SJCRH30 (cell line): ENCODE results near the gene COMT. TPM values are rescaled to one million over a fixed set of nuclear protein-coding genes. Genes with fewer than 3 reads are reported as not detected.
"Not testable (repeated sequence)": the region's sequence is repeated elsewhere in the genome, so short reads cannot be mapped to it uniquely, and the experiment has no call there.

ENCODE experiments used
- DNase-seq, 2 experiments: peaks; one replicate each; pipeline ENCODE4 v3.0.0-alpha.2; 2015 to 2020
- H3K27ac ChIP-seq: fragments of 250-450 bp; sonication (Bioruptor Pico); 2 replicates; pipeline ENCODE4 v1.5.1; 2020; ENCODE audit warnings: mild to moderate bottlenecking, moderate library complexity
- H3K27me3 ChIP-seq: fragments of 250-450 bp; sonication (Bioruptor Pico); 2 replicates; pipeline ENCODE4 v1.5.1; 2020; ENCODE audit warnings: mild to moderate bottlenecking, moderate library complexity
- H3K36me3 ChIP-seq: fragments of 250-450 bp; sonication (Bioruptor Pico); 2 replicates; pipeline ENCODE4 v1.5.1; 2020; ENCODE audit warnings: mild to moderate bottlenecking, moderate library complexity
- H3K4me1 ChIP-seq: fragments of 250-450 bp; sonication (Bioruptor Pico); 2 replicates; pipeline ENCODE4 v1.5.1; 2020; ENCODE audit warnings: mild to moderate bottlenecking, moderate library complexity
- H3K4me3 ChIP-seq: fragments of 250-450 bp; sonication (Bioruptor Pico); 2 replicates; pipeline ENCODE4 v1.5.1; 2020; ENCODE audit warnings: mild to moderate bottlenecking, moderate library complexity
- H3K9me3 ChIP-seq: fragments of 250-450 bp; sonication (Bioruptor Pico); replicated peaks from 2 replicates; pipeline ENCODE4 v1.5.1; 2020; ENCODE audit warnings: mild to moderate bottlenecking, moderate library complexity
- total RNA-seq: library from RNA; depleted of rRNA; stranded (reverse); fragments of >200 nt; shearing (Covaris generic); gene quantifications from 2 replicates; pipeline ENCODE4 v1.2.3, GENCODE V29; 2014

The COMT gene
- total RNA-seq, 1 experiment from 2014 or later, result 69.2 TPM

DNA sequence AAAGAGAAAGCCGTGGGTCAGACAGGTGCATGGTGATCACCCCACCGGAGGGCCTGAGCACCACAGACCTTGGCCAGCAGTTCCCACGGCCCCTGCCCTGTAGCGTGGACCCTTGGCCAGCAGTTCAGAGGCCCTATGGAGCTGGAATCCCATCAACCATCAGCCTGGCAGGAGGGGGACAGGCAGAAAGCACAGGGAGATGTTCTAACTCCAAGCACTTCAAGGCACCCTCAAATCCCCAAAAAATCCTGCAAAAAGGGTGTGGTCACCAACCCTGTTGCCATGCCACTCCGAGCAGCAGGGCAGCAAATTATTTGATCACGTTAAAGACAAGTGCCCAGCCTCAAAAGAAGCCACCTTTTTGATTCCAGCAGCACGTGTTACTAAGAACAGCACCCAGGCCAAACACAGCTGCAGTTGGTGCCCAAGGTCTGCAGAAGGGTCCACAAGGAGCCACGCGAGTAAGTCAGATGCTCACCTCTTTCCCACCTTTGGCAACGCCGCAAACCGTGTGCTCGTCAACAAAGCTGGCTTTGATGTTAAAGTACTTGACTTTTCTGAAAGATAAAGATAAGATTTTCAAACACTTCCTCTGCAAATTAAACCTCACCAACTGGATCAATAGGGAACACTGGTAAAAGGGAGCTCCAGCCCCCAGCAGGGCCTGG is 26.2 kb upstream of the COMT start:
- Histone ChIP-seq H3K27me3 (no peaks in the 10 kb centered on the region), H3K4me1 (peaks cover 12% of the 10 kb centered on the region), H3K4me3 (no peak overlapping the region), H3K36me3 (peaks cover 26% of the 10 kb centered on the region), H3K9me3 (peaks cover 4% of the 10 kb centered on the region; the same call in 1 of the 2 replicates), H3K27ac (no peak overlapping the region)
- DNase-seq, result no peak

- no peak for DNase-seq
- H3K27me3 ChIP-seq, result no peaks in the 10 kb centered on the region
- peaks cover 4% of the 10 kb centered on the region; the same call in 1 of the 2 replicates for H3K9me3 ChIP-seq
- H3K27ac ChIP-seq, result no peak overlapping the region
- H3K4me1 ChIP-seq, result peaks cover 12% of the 10 kb centered on the region
- peaks cover 26% of the 10 kb centered on the region for H3K36me3 ChIP-seq
- no peak overlapping the region for H3K4me3 ChIP-seq
These were observed 25.6 kb upstream of the COMT start for GRCh38 chr22:19916006-19916405.

DNA sequence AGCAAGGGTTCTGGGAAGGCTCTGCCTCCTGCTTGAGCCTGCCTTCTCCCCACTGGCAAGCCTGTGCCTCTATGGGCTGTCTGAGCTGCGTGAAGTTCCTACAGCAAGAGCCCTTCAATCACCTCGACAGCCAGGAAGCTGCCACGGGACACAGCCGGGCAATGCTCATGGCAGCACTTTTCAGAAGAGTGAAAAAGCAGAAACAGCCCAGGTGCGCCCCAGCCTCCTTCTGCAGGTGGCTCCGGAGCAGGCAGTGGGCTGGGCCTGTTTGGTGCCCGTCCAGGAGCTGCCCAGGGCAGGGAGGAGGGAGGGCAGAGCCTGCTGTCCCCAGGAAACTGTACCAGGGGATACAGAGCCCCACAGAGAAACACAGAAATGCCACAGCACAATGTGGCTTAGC is 24.6 kb upstream of the COMT start:
- no peak overlapping the region for H3K27ac ChIP-seq
- no peak for DNase-seq
- peaks cover 26% of the 10 kb centered on the region for H3K36me3 ChIP-seq
- peaks cover 6% of the 10 kb centered on the region for H3K4me1 ChIP-seq
- peaks cover 4% of the 10 kb centered on the region; the same call in 1 of the 2 replicates for H3K9me3 ChIP-seq
- H3K4me3 ChIP-seq, result no peak overlapping the region
- no peaks in the 10 kb centered on the region for H3K27me3 ChIP-seq

DNA sequence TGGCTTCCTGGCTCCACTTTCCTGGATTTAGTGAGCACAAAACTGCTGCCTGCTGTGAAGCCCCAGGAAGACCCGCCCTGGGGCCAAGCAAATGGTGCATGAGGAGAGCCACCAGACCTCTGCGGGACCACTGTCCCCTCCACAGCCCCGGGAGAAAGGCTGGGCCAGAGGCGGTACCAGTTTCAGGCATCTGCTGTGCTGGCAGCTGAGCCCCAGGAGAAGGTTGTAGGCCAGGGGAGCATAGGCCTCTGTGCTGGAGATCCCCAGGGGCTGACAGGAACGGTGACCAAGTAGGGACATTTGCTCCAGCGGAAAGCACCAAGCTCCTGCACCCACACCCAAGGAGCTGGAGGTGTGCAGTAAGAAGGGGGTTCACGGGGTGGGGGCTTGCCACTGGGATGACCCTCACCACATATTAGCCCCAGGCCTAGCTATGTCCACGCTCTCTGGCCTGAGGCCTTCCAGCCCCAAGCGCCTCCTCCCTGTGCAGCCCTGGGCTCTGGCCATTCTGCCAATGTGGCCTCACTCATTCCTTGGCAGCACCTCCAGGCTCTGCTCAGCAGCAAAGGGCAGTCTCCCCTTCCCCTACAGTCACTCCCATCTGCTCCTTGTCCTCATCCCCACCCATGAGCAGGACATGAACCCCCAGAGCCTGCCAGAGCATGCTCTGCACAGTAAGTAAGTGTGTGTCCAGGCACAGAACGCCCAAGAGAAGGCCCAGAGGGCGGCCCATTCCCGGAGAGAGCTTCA is 24.0 kb upstream of the COMT start:
- H3K4me1 ChIP-seq, result peaks cover 2% of the 10 kb centered on the region; the same call in 1 of the 2 replicates
- DNase-seq, result no peak
- no peaks in the 10 kb centered on the region for H3K27me3 ChIP-seq
- no peak overlapping the region for H3K27ac ChIP-seq
- H3K36me3 ChIP-seq, result peaks cover 26% of the 10 kb centered on the region
- H3K9me3 ChIP-seq, result peaks cover 4% of the 10 kb centered on the region; the same call in 1 of the 2 replicates
- no peak overlapping the region for H3K4me3 ChIP-seq

- H3K4me3 ChIP-seq, result no peak overlapping the region
- H3K36me3 ChIP-seq, result peaks cover 20% of the 10 kb centered on the region
- H3K9me3 ChIP-seq, result peaks cover 3% of the 10 kb centered on the region; the same call in 1 of the 2 replicates
- no peak for DNase-seq
- H3K4me1 ChIP-seq, result no peaks in the 10 kb centered on the region
- H3K27ac ChIP-seq, result no peak overlapping the region
- H3K27me3 ChIP-seq, result no peaks in the 10 kb centered on the region
These were observed 23.1 kb upstream of the COMT start for GRCh38 chr22:19918332-19919106.

GRCh38 chr22:19919701-19920363 is 21.7 kb upstream of the COMT start:
- peaks cover 7% of the 10 kb centered on the region for H3K36me3 ChIP-seq
- no peaks in the 10 kb centered on the region for H3K27me3 ChIP-seq
- DNase-seq, result no peak
- H3K4me1 ChIP-seq, result no peaks in the 10 kb centered on the region
- no peak overlapping the region for H3K27ac ChIP-seq
- no peaks in the 10 kb centered on the region for H3K9me3 ChIP-seq
- H3K4me3 ChIP-seq, result no peak overlapping the region

DNA sequence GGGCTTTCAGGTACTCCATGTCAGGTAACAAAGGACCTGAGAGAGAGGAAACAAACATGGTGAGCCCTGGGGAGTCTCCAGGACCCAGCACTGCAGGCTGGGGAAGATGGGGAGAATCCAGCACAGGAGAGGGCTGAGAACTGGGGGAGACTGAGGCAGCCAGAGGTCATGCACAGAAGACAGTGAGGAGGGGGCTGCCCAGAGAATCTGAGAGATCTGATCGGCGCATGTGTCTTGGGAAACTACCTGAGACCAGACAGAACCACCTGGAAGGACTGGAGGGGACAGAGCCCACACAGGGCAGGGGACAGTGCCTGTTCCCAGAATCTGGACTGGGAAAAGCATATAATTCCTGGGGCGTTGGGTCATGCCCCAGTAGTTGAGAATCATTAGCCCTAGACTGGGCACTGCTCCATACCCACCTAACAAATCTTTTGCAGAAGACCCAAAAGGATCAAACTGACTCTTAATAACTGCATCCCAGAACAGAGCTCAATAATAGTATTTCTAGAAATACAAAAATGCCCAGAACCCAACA is 20.0 kb upstream of the COMT start:
- Histone ChIP-seq H3K27me3 (no peaks in the 10 kb centered on the region), H3K4me3 (no peak overlapping the region), H3K27ac (no peak overlapping the region), H3K36me3 (no peaks in the 10 kb centered on the region), H3K9me3 (no peaks in the 10 kb centered on the region), H3K4me1 (no peaks in the 10 kb centered on the region)
- DNase-seq, result no peak

DNA sequence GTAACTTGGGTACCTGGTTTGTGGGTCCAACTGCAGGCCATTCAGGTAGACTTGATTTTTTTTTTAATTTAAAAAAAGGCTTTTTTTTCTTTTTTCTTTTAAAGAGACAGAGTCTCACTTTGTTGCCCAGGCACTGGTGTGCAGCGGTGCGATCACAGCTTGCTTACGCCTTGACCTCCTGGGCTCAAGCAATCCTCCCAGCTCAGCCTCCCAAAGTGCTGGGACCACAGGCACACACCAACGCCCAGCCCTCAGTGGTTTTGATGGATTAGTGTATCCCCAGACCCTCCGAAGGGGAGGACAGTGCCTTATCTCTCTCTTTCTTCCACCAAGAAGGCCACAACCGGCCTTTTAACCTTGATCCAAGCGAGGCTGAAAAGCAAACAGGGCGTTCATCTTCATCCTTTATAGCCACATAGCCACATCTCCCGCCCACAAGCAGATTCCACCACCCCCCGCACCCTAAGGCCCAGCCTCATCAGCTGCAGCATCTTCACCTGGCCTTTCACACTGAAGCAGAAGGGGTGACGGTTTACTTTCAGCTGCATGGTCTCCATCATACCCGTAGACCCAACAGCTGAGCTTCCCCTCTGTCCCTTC is 17.6 kb upstream of the COMT start:
- DNase-seq, result no peak
- Histone ChIP-seq H3K4me1 (no peaks in the 10 kb centered on the region), H3K27ac (no peak overlapping the region), H3K36me3 (no peaks in the 10 kb centered on the region), H3K9me3 (no peaks in the 10 kb centered on the region), H3K4me3 (no peak overlapping the region), H3K27me3 (no peaks in the 10 kb centered on the region)

DNA sequence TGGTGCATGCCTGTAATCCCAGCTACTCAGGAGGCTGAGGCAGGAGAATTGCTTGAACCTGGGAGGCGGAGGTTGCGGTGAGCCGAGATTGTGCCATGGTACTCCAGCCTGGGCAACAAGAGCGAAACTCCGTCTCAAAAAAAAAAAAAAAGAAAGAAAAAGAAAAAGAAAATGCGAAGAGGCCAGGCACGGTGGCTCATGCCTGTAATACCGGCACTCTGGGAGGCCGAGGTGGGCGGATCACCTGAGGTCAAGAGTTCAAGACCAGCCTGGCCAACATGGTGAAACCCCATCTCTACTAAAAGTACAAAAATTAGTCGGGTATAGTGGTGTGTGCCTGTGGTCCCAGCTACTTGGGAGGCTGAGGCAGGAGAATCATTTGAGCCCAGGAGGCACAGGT is 15.5 kb upstream of the COMT start:
- DNase-seq, H3K27me3 ChIP-seq, H3K9me3 ChIP-seq, H3K36me3 ChIP-seq, H3K27ac ChIP-seq, H3K4me3 ChIP-seq, H3K4me1 ChIP-seq: not testable (repeated sequence)

- H3K36me3 ChIP-seq, result no peaks in the 10 kb centered on the region
- no peak overlapping the region for H3K27ac ChIP-seq
- no peaks in the 10 kb centered on the region for H3K27me3 ChIP-seq
- no peak overlapping the region for H3K4me3 ChIP-seq
- no peaks in the 10 kb centered on the region for H3K9me3 ChIP-seq
- no peaks in the 10 kb centered on the region for H3K4me1 ChIP-seq
- DNase-seq, result no peak
These were observed 13.9 kb upstream of the COMT start for GRCh38 chr22:19927696-19928095.

- DNase-seq, result no peak
- no peaks in the 10 kb centered on the region for H3K4me1 ChIP-seq
- no peak overlapping the region for H3K4me3 ChIP-seq
- H3K27ac ChIP-seq, result no peak overlapping the region
- H3K36me3 ChIP-seq, result no peaks in the 10 kb centered on the region
- H3K27me3 ChIP-seq, result no peaks in the 10 kb centered on the region
- no peaks in the 10 kb centered on the region for H3K9me3 ChIP-seq
These were observed 13.4 kb upstream of the COMT start for GRCh38 chr22:19928207-19928606.

DNA sequence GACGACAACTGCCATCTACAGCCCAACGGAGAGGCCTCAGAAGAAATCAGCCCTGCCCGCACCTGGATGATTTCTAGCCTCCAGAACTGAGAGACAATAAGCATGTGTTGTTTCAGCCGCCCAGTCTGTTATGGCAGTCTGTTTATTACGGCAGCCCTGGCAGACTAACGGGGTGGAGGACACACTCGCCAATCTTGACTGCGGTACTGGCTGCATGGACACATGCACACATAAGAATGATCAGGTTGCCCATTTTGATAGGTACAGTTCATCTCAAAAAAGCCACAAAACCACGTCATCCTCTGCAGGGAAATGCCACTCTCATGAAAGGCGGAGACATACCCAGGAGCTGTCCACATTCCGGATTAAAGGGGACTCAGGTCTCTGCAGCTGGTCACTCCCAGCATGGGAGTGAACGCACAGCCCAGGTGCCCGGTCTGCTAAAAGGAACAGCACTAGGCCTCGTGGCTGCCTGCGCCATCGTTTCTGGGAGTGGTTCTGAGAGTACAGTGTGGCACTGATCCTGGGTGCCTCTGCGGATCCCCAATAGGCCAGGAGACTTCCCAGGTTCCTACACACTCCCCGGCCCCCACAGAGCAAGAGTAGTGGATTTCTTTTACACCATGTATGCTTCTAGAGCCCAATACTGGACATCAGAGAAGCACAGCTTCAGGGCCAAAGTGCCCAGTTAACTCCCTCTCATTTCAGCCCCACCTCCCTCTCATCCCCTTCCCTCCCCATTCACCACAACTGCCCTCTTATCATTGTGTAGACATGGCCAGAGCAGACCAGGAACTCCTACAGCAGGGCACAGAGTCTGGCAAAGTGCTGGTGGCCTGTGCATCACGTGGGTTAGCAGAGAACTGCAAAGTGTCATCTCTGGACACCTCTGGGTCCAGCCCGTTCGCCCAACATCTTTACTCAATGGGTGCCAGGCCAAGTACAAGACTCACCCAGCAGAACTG is 11.7 kb upstream of the COMT start:
- no peak for DNase-seq
- H3K36me3 ChIP-seq, result no peaks in the 10 kb centered on the region

More for the DNA sequence above, 11.7 kb upstream of the COMT start:
- Histone ChIP-seq H3K4me1 (no peaks in the 10 kb centered on the region), H3K9me3 (no peaks in the 10 kb centered on the region), H3K4me3 (no peak overlapping the region), H3K27ac (no peak overlapping the region), H3K27me3 (no peaks in the 10 kb centered on the region)
